Osteoblast (primary cell): ENCODE data around the gene FYCO1. TPM values are rescaled to one million over a fixed set of nuclear protein-coding genes. Genes with fewer than 3 reads are reported as not detected.

ENCODE experiments used
- DNase-seq: peaks from one replicate; pipeline ENCODE4 v3.0.0; 2011; ENCODE audit warnings: low spot score, mixed read lengths; ENCODE audit not compliant: insufficient read length; ENCODE audit errors: missing footprints
- H2AFZ ChIP-seq: 2 replicates; pipeline ENCODE4 v1.6.0; 2011; ENCODE audit warnings: mild to moderate bottlenecking, low read length
- H3K27ac ChIP-seq: 2 replicates; pipeline ENCODE4 v1.5.1; 2011; ENCODE audit warnings: mild to moderate bottlenecking, low read depth, low read length, moderate library complexity
- H3K27me3 ChIP-seq: 2 replicates; pipeline ENCODE4 v1.6.0; 2012; ENCODE audit warnings: mild to moderate bottlenecking, control low read depth, inconsistent platforms, low read length, moderate library complexity; ENCODE audit not compliant: insufficient read depth
- H3K36me3 ChIP-seq: 2 replicates; pipeline ENCODE4 v1.5.1; 2011; ENCODE audit warnings: mild to moderate bottlenecking, low read length, control low read depth, moderate library complexity; ENCODE audit not compliant: insufficient read depth
- H3K4me1 ChIP-seq: 2 replicates; pipeline ENCODE4 v1.5.1; 2011; ENCODE audit warnings: mild to moderate bottlenecking, low read length, control low read depth, moderate library complexity; ENCODE audit not compliant: insufficient read depth
- H3K4me2 ChIP-seq: 2 replicates; pipeline ENCODE4 v1.6.0; 2011; ENCODE audit warnings: mild to moderate bottlenecking, low read length; ENCODE audit not compliant: insufficient read depth
- H3K4me3 ChIP-seq: fragments of 200-600 bp; sonication (generic); 3 replicates; pipeline ENCODE4 v1.5.1; 2012; ENCODE audit warnings: mild to moderate bottlenecking, low read length, inconsistent platforms; ENCODE audit not compliant: insufficient read depth
- H3K79me2 ChIP-seq: 2 replicates; pipeline ENCODE4 v1.6.0; 2012; ENCODE audit warnings: mild to moderate bottlenecking, low read length, control low read depth, inconsistent platforms; ENCODE audit not compliant: insufficient read depth
- H3K9me3 ChIP-seq: 2 replicates; pipeline ENCODE4 v1.5.1; 2011; ENCODE audit warnings: low read depth, low read length, control low read depth
- H4K20me1 ChIP-seq: 2 replicates; pipeline ENCODE4 v1.6.0; 2012; ENCODE audit warnings: mild to moderate bottlenecking, low read length, control low read depth; ENCODE audit not compliant: insufficient read depth
- CTCF ChIP-seq: IDR thresholded peaks from 2 replicates; pipeline ENCODE4 v1.5.1; 2011; ENCODE audit warnings: mild to moderate bottlenecking, low read depth, low read length, moderate library complexity; ENCODE audit errors: extremely low read depth
- total RNA-seq: library from RNA; depleted of rRNA; stranded (reverse); fragments of >200 nt; gene quantifications from 2 replicates; pipeline ENCODE4 v1.2.3, GENCODE V29; 2012

FYCO1 gene
- total RNA-seq, 1 donor: 25.0 TPM

- H3K9me3 ChIP-seq: no peaks in the 10 kb centered on the region
- no peak for TF ChIP-seq CTCF
- no peak overlapping the region for H3K4me3 ChIP-seq
- peaks cover 15% of the 10 kb centered on the region for H3K36me3 ChIP-seq
- no peak overlapping the region for H2AFZ ChIP-seq
- no peaks in the 10 kb centered on the region for H3K27me3 ChIP-seq
- DNase-seq: no peak
- H3K4me2 ChIP-seq: no peak overlapping the region
- H3K4me1 ChIP-seq: peaks cover 10% of the 10 kb centered on the region
- H3K27ac ChIP-seq: no peak overlapping the region
- H3K79me2 ChIP-seq: no peaks in the 10 kb centered on the region
- H4K20me1 ChIP-seq: peaks cover 10% of the 10 kb centered on the region
Observed at GRCh38 chr3:45923755-45924154, 71.9 kb downstream of the FYCO1 start.

- H4K20me1 ChIP-seq: peaks cover 9% of the 10 kb centered on the region
- H3K27me3 ChIP-seq: no peaks in the 10 kb centered on the region
- peaks cover 6% of the 10 kb centered on the region for H3K4me1 ChIP-seq
- no peaks in the 10 kb centered on the region for H3K79me2 ChIP-seq
- H3K9me3 ChIP-seq: no peaks in the 10 kb centered on the region
- no peak overlapping the region for H3K4me2 ChIP-seq
- no peak for TF ChIP-seq CTCF
- no peak overlapping the region for H2AFZ ChIP-seq
- H3K27ac ChIP-seq: no peak overlapping the region
- no peak for DNase-seq
- peaks cover 15% of the 10 kb centered on the region for H3K36me3 ChIP-seq
- H3K4me3 ChIP-seq: no peak overlapping the region
Observed at GRCh38 chr3:45922950-45923590, 72.6 kb downstream of the FYCO1 start.

GRCh38 chr3:45922039-45922326, 73.6 kb downstream of the FYCO1 start:
- Histone ChIP-seq H4K20me1 (peaks cover 9% of the 10 kb centered on the region), H3K9me3 (no peaks in the 10 kb centered on the region), H3K4me3 (no peak overlapping the region), H3K4me1 (no peaks in the 10 kb centered on the region), H3K27me3 (no peaks in the 10 kb centered on the region), H3K27ac (no peak overlapping the region), H3K4me2 (no peak overlapping the region), H3K36me3 (peaks cover 15% of the 10 kb centered on the region), H2AFZ (no peak overlapping the region), H3K79me2 (no peaks in the 10 kb centered on the region)
- no peak for TF ChIP-seq CTCF
- no peak for DNase-seq

- DNase-seq: no peak
- peaks cover 15% of the 10 kb centered on the region for H3K36me3 ChIP-seq
- H3K4me3 ChIP-seq: no peak overlapping the region
- H3K4me2 ChIP-seq: no peak overlapping the region
- TF ChIP-seq CTCF: no peak
- no peaks in the 10 kb centered on the region for H3K9me3 ChIP-seq
- H3K27ac ChIP-seq: no peak overlapping the region
- H4K20me1 ChIP-seq: peaks cover 9% of the 10 kb centered on the region
- H3K79me2 ChIP-seq: no peaks in the 10 kb centered on the region
- H3K4me1 ChIP-seq: no peaks in the 10 kb centered on the region
- H3K27me3 ChIP-seq: no peaks in the 10 kb centered on the region
- no peak overlapping the region for H2AFZ ChIP-seq
Observed at GRCh38 chr3:45921158-45922038, 74.2 kb downstream of the FYCO1 start.
